SK-N-MC (cell line): Measurements from ENCODE around the gene HLA-DMB.

Experiments
- DNase-seq: peaks from one replicate; pipeline ENCODE4 v3.0.0-alpha.2; 2011; ENCODE audit warnings: low read depth, low spot score
- H3K27ac ChIP-seq: fragments of 200-600 bp; sonication (generic); 2 replicates; pipeline ENCODE4 v1.5.1; 2016; ENCODE audit warnings: mixed run types
- H3K36me3 ChIP-seq: fragments of 200-600 bp; sonication (generic); 2 replicates; pipeline ENCODE4 v1.6.1; 2017; ENCODE audit warnings: antibody characterized with exemption, low read length, mixed read lengths; ENCODE audit not compliant: insufficient read depth
- H3K4me3 ChIP-seq: fragments of 200-600 bp; sonication (generic); 2 replicates; pipeline ENCODE4 v1.5.1; 2016
- H3K9ac ChIP-seq: fragments of 200-600 bp; sonication (generic); 2 replicates; pipeline ENCODE4 v1.8.0; 2017; ENCODE audit warnings: mixed run types, mixed read lengths; ENCODE audit not compliant: insufficient read length
- H3K9me3 ChIP-seq: fragments of 200-600 bp; sonication (generic); 2 replicates; pipeline ENCODE4 v1.6.1; 2017; ENCODE audit warnings: low read depth, mild to moderate bottlenecking, antibody characterized with exemption, low read length, moderate library complexity, mixed read lengths
- EZH2 ChIP-seq: fragments of 200-600 bp; sonication (generic); IDR thresholded peaks from one replicate; pipeline ENCODE4 v1.6.1; 2017; ENCODE audit warnings: antibody characterized with exemption
- FOXP2 ChIP-seq: optimal IDR thresholded peaks from 2 replicates; pipeline ENCODE3; 2011; ENCODE audit warnings: mild to moderate bottlenecking, moderate library complexity; ENCODE audit not compliant: insufficient read depth; ENCODE audit errors: extremely low read length, control extremely low read depth
- POLR2AphosphoS5 ChIP-seq: IDR thresholded peaks from 2 replicates; pipeline ENCODE4 v1.6.1; 2012; ENCODE audit warnings: mild to moderate bottlenecking, low read depth, low read length, borderline replicate concordance

Gene HLA-DMB

DNA sequence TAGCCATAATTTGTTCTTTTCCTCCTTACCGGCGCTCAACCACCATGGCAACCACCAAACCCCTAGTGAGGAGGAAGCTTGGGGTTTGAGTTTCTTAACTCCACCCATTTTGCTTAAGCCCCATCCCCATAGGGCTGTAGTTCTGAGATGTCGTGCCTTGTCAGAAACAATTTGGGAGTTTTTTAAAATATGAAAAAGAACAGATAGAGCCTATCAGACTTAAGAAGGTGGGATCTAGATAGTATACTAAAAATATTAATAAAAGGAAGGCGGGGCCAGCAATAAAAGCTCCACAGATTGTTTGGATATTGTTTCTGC, 33.1 kb upstream of the HLA-DMB start:
- no peak for TF ChIP-seq EZH2
- TF ChIP-seq FOXP2: no peak
- TF ChIP-seq POLR2AphosphoS5: no peak
- H3K4me3 ChIP-seq: peak overlapping the region; percentile 88
- no peak overlapping the region for H3K27ac ChIP-seq
- no peak for DNase-seq
- H3K36me3 ChIP-seq: peaks cover 68% of the 10 kb centered on the region
- H3K9ac ChIP-seq: peak overlapping the region; percentile 94
- no peaks in the 10 kb centered on the region for H3K9me3 ChIP-seq

DNA sequence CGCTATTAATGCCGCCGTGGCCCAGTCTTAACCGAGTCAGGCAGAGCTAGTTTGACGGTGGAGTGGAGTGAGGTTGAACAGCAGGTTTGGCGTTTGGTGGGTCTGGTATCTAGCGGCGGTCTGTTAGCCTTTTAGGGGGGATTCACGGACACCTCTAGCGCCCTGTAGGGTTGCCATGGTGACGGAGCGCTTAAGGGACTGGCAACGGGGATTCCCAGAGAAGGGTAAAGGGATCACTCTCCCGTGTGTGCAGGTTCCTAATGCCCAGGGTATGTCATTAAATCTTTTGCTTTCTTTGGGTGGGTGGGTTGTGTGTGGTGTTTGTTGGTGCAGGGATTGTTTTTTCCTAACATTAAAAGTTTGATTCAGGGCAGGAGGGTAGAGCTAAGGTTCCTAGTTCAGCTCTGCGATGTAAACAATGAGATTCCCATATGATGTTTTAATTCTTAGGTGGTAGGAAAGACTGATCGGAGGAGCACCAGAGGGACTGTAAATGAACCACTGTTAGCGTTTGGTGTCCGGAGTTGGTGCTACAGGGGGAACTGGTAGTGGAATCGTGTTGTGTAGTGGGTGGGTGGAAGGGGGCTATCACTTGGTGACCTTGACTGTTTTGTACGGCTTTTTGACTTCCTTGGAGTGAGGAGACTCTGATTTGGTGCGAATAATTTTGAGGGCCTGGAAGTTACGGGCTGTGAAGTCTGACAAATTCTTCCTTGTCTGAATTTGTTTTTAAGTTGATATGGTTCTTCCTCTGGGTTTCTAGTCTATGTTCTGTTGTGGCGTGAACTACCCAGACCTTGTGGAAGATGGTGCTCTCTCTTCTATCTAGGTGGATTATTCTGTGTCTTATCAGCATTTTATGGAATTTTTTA, 32.6 kb upstream of the HLA-DMB start:
- no peak for TF ChIP-seq FOXP2
- TF ChIP-seq EZH2: no peak
- TF ChIP-seq POLR2AphosphoS5: no peak
- no peaks in the 10 kb centered on the region for H3K9me3 ChIP-seq
- H3K9ac ChIP-seq: peak overlapping the region; percentile 94
- no peak for DNase-seq
- peaks cover 62% of the 10 kb centered on the region for H3K36me3 ChIP-seq
- peak overlapping the region; percentile 92 for H3K27ac ChIP-seq
- H3K4me3 ChIP-seq: peak overlapping the region; percentile 88

DNA sequence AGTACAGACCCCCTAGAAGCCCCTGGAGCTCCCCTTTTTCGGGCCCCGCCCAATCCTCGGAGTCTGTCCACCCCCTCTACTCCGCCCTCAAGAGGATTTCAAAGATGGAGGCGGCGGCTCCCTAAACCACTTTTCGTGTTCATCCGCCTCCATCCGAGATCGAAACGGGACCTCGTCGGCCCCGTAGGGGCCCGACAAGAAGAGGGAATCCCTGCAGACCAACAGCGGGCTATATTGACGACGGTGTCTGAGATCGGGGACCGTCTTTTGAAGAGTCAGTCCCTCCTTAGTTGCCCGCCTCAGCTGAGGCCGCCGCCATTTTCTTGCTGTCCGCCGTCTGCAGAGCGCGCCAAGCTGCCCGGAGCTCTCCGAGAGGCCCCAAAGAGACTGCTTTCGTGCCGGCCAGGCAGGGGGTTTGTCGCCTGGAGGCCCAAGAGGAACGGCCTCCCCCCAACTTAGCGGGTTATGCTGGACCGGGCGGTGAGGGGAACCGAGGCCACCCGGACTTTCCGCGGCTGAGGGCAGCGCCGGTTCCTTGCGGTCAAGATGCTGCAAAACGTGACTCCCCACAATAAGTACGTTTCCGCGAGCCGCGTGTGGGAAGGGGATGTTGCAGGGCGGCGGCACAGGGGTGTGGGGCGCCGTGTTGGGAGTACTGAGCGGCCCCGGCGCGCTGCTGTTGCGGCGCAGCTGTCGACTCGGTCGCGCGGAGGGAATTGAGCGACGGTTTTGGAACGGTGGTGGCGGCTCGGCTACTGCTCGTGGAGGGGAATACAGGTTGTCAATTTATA, 31.7 kb upstream of the HLA-DMB start:
- peak overlapping the region; percentile 94 for H3K9ac ChIP-seq
- peak overlapping the region; percentile 92 for H3K27ac ChIP-seq
- DNase-seq: no peak
- peak overlapping the region; percentile 88 for H3K4me3 ChIP-seq
- H3K36me3 ChIP-seq: peaks cover 54% of the 10 kb centered on the region
- no peaks in the 10 kb centered on the region for H3K9me3 ChIP-seq
- TF ChIP-seq POLR2AphosphoS5: peak; percentile 46
- TF ChIP-seq FOXP2: no peak
- TF ChIP-seq EZH2: no peak

DNA sequence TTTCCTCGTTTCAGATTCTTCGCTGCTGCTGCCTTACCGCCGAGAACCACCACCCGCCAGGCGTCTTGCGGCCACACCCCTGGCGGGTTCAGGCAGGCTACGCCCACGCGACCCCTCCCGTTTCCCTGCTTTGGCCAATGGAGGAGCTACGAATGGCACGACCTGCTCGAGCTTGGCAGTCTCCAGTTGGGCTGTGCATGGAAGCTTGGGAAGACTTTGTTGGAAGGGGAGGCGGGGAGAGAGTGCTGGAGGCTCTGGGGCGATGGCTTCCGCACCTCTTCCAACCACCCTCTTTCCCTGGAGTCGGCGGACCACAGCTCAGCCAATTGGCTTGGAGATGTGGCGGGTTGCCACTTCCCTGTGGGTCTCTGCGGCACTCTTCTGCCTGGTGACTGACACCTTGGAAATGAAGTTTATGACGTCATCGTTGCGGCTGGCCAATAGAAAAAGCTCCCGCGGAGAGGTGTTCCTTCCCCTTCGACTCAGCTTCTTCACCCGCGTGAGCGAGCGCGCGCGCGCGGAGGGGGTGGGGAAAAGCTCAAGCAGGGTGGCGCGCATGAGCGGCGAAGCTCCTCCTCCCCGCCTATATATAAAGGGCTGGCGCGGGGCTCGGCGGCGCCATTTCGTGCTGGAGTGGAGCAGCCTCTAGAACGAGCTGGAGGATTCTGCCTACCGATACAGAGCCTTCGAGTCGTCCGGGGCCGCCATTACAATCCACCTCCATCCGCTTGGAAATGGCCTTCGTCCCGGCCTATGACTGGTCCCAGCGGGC, 30.9 kb upstream of the HLA-DMB start:
- H3K9me3 ChIP-seq: no peaks in the 10 kb centered on the region
- peak; percentile 100 for DNase-seq
- peaks cover 46% of the 10 kb centered on the region for H3K36me3 ChIP-seq
- peak overlapping the region; percentile 88 for H3K4me3 ChIP-seq
- H3K9ac ChIP-seq: peak overlapping the region; percentile 99
- H3K27ac ChIP-seq: peak overlapping the region; percentile 100
- TF ChIP-seq POLR2AphosphoS5 (peak; percentile 99), FOXP2 (no peak)

DNA sequence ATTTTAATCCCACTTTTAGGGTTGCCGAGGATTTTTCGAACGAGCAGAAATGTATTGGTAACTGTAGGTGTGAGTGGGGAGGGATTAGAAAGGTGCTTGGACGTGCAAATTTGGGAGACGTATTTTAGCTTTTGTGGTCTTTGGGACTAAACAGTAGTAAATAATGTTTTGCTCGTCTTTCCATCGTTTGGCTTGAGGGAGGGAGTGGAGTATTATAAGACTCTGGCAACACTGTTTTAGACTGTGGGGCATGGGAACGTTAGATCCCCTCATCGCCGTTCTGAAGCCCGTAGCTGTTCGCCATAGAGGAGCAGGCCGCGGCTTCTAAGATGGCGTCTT, 30.4 kb upstream of the HLA-DMB start:
- TF ChIP-seq FOXP2 (no peak), POLR2AphosphoS5 (0 out of 2 replicates have a peak, but pooled peaks have one; percentile 2)

DNA sequence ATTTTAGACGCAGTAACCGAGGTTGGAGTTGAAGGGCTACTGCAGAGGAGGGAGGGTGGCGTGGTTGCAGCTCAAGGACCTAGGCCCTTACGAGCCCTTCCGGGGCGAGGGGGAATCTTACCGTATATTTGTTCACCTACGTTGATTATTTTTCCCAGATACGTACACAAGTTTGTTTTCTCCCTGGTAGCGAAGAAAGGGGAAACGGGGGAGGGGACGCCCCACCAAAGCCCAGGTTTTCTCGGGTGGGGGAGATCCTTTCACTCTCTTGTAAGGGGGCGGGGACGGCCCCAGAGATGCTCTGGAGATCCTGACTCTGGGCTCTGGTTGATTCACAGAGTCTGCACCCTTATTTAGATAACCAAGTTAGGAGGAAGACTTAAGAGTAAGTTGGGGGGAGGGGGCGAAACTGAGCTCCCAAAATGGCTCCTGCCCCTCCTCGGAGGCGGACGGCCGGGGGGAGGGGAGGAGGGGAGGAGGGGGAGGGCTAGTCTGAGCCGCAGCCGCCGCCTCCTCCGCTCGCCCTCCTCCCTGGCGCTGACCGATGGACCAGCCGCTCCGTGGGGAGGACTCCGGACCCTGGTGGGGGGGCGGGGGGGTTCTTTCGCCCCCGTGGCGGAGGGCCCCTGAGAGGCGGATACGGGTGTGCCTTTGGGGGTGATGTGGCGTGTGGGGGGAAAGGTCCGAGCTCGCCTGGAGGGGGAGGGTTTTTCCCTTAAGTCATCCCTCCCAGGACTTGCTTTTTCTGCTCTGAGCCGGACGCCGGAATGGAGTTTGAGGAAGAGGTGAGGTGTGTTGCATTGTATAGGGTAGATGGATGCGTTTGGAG, 29.8 kb upstream of the HLA-DMB start:
- Histone ChIP-seq H3K27ac (peak overlapping the region; percentile 100), H3K4me3 (peak overlapping the region; percentile 88), H3K9me3 (no peaks in the 10 kb centered on the region), H3K9ac (peak overlapping the region; percentile 99), H3K36me3 (peaks cover 34% of the 10 kb centered on the region)
- TF ChIP-seq POLR2AphosphoS5: no peak; the same call in 1 of the 2 replicates
- TF ChIP-seq EZH2: no peak
- no peak for TF ChIP-seq FOXP2
- DNase-seq: no peak

More for the DNA sequence above, 30.4 kb upstream of the HLA-DMB start:
- peaks cover 40% of the 10 kb centered on the region for H3K36me3 ChIP-seq
- H3K9me3 ChIP-seq: no peaks in the 10 kb centered on the region
- peak overlapping the region; percentile 99 for H3K9ac ChIP-seq
- H3K4me3 ChIP-seq: peak overlapping the region; percentile 88
- peak overlapping the region; percentile 100 for H3K27ac ChIP-seq
- no peak for DNase-seq

DNA sequence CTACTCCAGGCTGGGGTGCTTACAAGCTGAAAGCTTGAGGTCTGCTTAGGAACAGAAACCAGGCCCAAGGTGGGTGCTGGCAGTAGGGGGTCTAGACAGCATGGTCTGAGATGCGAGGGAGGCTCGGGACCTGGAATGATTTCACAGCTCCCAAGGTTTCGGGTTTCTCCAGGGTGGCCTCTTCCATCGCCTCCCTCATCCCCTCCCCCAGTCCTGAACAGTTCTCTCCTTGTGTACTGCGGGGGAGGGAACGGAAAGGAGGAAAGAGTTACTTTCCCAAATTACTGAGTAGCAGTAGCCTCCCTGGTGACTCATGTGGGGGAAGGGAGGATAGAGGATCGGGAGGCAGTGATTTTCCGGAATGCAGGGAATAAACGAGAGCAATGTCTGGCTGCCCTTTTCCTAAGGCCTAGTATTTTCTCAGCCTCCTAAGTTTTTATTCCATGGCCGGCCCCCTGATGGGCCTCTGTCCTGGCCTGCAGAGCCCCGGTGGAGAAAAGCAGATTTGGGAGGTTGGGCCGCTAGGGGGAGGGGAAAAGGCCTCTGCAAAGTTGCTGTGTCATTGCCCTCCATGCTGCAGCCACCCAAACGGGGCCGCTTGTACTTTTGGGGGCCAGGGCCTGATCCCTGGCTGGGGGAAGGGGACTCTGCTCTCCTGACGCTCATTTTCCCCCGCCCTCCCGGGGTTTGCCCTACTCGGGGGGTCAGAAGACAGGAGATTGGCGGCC, 29.0 kb upstream of the HLA-DMB start:
- H3K36me3 ChIP-seq: peaks cover 27% of the 10 kb centered on the region
- peak overlapping the region; percentile 100 for H3K27ac ChIP-seq
- H3K9ac ChIP-seq: peak overlapping the region; percentile 99
- peak overlapping the region; percentile 88 for H3K4me3 ChIP-seq
- DNase-seq: no peak
- no peaks in the 10 kb centered on the region for H3K9me3 ChIP-seq
- TF ChIP-seq POLR2AphosphoS5: peak; percentile 71
- no peak for TF ChIP-seq FOXP2
- no peak for TF ChIP-seq EZH2
